ENCODE measurements around the gene CD101. TPM values are rescaled to one million over a fixed set of nuclear protein-coding genes. Genes with fewer than 3 reads are reported as not detected.

Gene CD101
- 0.22 TPM in 1 of 2 replicates, not detected in the other for total RNA-seq (2012; rRNA removed)

GRCh38 chr1:117001254-117001927 lies at the start of gene CD101:
Gene CD101 (plus strand): TSS chr1:117001760. CDS start chr1:117001818, 58 bp downstream.
- Histone ChIP-seq H3K27me3 (ENCODE audit: control insufficient read depth, insufficient read depth, low read length) (no peaks in the 10 kb centered on the region), H3K4me3 (ENCODE audit: low read length) (no peak within 1 kb of the TSS), H3K9me3 (replicated peaks; ENCODE audit: low read length) (no peaks in the 10 kb centered on the region), H3K4me2 (ENCODE audit: low read length) (no peak within 1 kb of the TSS), H3K4me1 (ENCODE audit: control insufficient read depth, insufficient read depth, low read length) (peaks cover 15% of the 10 kb centered on the region), H3K36me3 (ENCODE audit: insufficient read depth, low read length) (no peaks in the 10 kb centered on the region), H3K9ac (ENCODE audit: low read depth, low read length) (no peak within 1 kb of the TSS)

- no peak overlapping the region for H3K9ac ChIP-seq (ENCODE audit: low read depth, low read length)
- H3K4me2 ChIP-seq (ENCODE audit: low read length): no peak overlapping the region
- H3K36me3 ChIP-seq (ENCODE audit: insufficient read depth, low read length): no peaks in the 10 kb centered on the region
- H3K4me3 ChIP-seq (ENCODE audit: low read length): no peak overlapping the region
- H3K9me3 ChIP-seq (replicated peaks; ENCODE audit: low read length): no peaks in the 10 kb centered on the region
- peaks cover 19% of the 10 kb centered on the region for H3K4me1 ChIP-seq (ENCODE audit: control insufficient read depth, insufficient read depth, low read length)
- H3K27me3 ChIP-seq (ENCODE audit: control insufficient read depth, insufficient read depth, low read length): no peaks in the 10 kb centered on the region
Measured at GRCh38 chr1:116952738-116953275, 48.8 kb upstream of the CD101 start.

GRCh38 chr1:116954440-116954839 lies 47.1 kb upstream of the CD101 start:
- no peak overlapping the region for H3K4me2 ChIP-seq (ENCODE audit: low read length)
- peaks cover 19% of the 10 kb centered on the region for H3K4me1 ChIP-seq (ENCODE audit: control insufficient read depth, insufficient read depth, low read length)
- H3K9me3 ChIP-seq (replicated peaks; ENCODE audit: low read length): no peaks in the 10 kb centered on the region

GRCh38 chr1:116956378-116956777 lies 45.2 kb upstream of the CD101 start:
- H3K9ac ChIP-seq (ENCODE audit: low read depth, low read length): no peak overlapping the region
- peaks cover 6% of the 10 kb centered on the region for H3K4me1 ChIP-seq (ENCODE audit: control insufficient read depth, insufficient read depth, low read length)
- no peak overlapping the region for H3K4me3 ChIP-seq (ENCODE audit: low read length)
- no peak overlapping the region for H3K4me2 ChIP-seq (ENCODE audit: low read length)
- no peaks in the 10 kb centered on the region for H3K36me3 ChIP-seq (ENCODE audit: insufficient read depth, low read length)
- no peaks in the 10 kb centered on the region for H3K27me3 ChIP-seq (ENCODE audit: control insufficient read depth, insufficient read depth, low read length)
- no peaks in the 10 kb centered on the region for H3K9me3 ChIP-seq (replicated peaks; ENCODE audit: low read length)

More at GRCh38 chr1:116954440-116954839, 47.1 kb upstream of the CD101 start:
- no peaks in the 10 kb centered on the region for H3K27me3 ChIP-seq (ENCODE audit: control insufficient read depth, insufficient read depth, low read length)
- no peaks in the 10 kb centered on the region for H3K36me3 ChIP-seq (ENCODE audit: insufficient read depth, low read length)
- H3K4me3 ChIP-seq (ENCODE audit: low read length): no peak overlapping the region
- H3K9ac ChIP-seq (ENCODE audit: low read depth, low read length): no peak overlapping the region

GRCh38 chr1:116957646-116958045 lies 43.9 kb upstream of the CD101 start:
- Histone ChIP-seq H3K4me2 (ENCODE audit: low read length) (no peak overlapping the region), H3K9me3 (replicated peaks; ENCODE audit: low read length) (no peaks in the 10 kb centered on the region), H3K27me3 (ENCODE audit: control insufficient read depth, insufficient read depth, low read length) (no peaks in the 10 kb centered on the region), H3K9ac (ENCODE audit: low read depth, low read length) (no peak overlapping the region), H3K4me3 (ENCODE audit: low read length) (no peak overlapping the region), H3K36me3 (ENCODE audit: insufficient read depth, low read length) (no peaks in the 10 kb centered on the region), H3K4me1 (ENCODE audit: control insufficient read depth, insufficient read depth, low read length) (no peaks in the 10 kb centered on the region)

GRCh38 chr1:116958110-116958509 lies 43.5 kb upstream of the CD101 start:
- Histone ChIP-seq H3K4me2 (ENCODE audit: low read length) (no peak overlapping the region), H3K9me3 (replicated peaks; ENCODE audit: low read length) (no peaks in the 10 kb centered on the region), H3K36me3 (ENCODE audit: insufficient read depth, low read length) (no peaks in the 10 kb centered on the region), H3K4me3 (ENCODE audit: low read length) (no peak overlapping the region), H3K9ac (ENCODE audit: low read depth, low read length) (no peak overlapping the region), H3K27me3 (ENCODE audit: control insufficient read depth, insufficient read depth, low read length) (no peaks in the 10 kb centered on the region), H3K4me1 (ENCODE audit: control insufficient read depth, insufficient read depth, low read length) (no peaks in the 10 kb centered on the region)

- Histone ChIP-seq H3K4me2 (ENCODE audit: low read length) (no peak overlapping the region), H3K9ac (ENCODE audit: low read depth, low read length) (no peak overlapping the region), H3K27me3 (ENCODE audit: control insufficient read depth, insufficient read depth, low read length) (no peaks in the 10 kb centered on the region), H3K9me3 (replicated peaks; ENCODE audit: low read length) (no peaks in the 10 kb centered on the region), H3K4me1 (ENCODE audit: control insufficient read depth, insufficient read depth, low read length) (no peaks in the 10 kb centered on the region), H3K4me3 (ENCODE audit: low read length) (no peak overlapping the region), H3K36me3 (ENCODE audit: insufficient read depth, low read length) (no peaks in the 10 kb centered on the region)
Measured at GRCh38 chr1:116958977-116959376, 42.6 kb upstream of the CD101 start.

- Histone ChIP-seq H3K36me3 (ENCODE audit: insufficient read depth, low read length) (no peaks in the 10 kb centered on the region), H3K4me1 (ENCODE audit: control insufficient read depth, insufficient read depth, low read length) (peaks cover 5% of the 10 kb centered on the region), H3K4me2 (ENCODE audit: low read length) (no peak overlapping the region), H3K9ac (ENCODE audit: low read depth, low read length) (no peak overlapping the region), H3K27me3 (ENCODE audit: control insufficient read depth, insufficient read depth, low read length) (no peaks in the 10 kb centered on the region), H3K9me3 (replicated peaks; ENCODE audit: low read length) (no peaks in the 10 kb centered on the region), H3K4me3 (ENCODE audit: low read length) (no peak overlapping the region)
Measured at GRCh38 chr1:116961606-116962005, 40.0 kb upstream of the CD101 start.

GRCh38 chr1:116962987-116963639 lies 38.4 kb upstream of the CD101 start:
- no peak overlapping the region for H3K4me3 ChIP-seq (ENCODE audit: low read length)
- H3K4me2 ChIP-seq (ENCODE audit: low read length): no peak overlapping the region
- no peaks in the 10 kb centered on the region for H3K9me3 ChIP-seq (replicated peaks; ENCODE audit: low read length)
- H3K36me3 ChIP-seq (ENCODE audit: insufficient read depth, low read length): no peaks in the 10 kb centered on the region
- H3K4me1 ChIP-seq (ENCODE audit: control insufficient read depth, insufficient read depth, low read length): peaks cover 10% of the 10 kb centered on the region
- no peak overlapping the region for H3K9ac ChIP-seq (ENCODE audit: low read depth, low read length)
- H3K27me3 ChIP-seq (ENCODE audit: control insufficient read depth, insufficient read depth, low read length): no peaks in the 10 kb centered on the region

- H3K4me1 ChIP-seq (ENCODE audit: control insufficient read depth, insufficient read depth, low read length): peaks cover 10% of the 10 kb centered on the region
- H3K36me3 ChIP-seq (ENCODE audit: insufficient read depth, low read length): no peaks in the 10 kb centered on the region
- H3K9me3 ChIP-seq (replicated peaks; ENCODE audit: low read length): no peaks in the 10 kb centered on the region
- H3K27me3 ChIP-seq (ENCODE audit: control insufficient read depth, insufficient read depth, low read length): no peaks in the 10 kb centered on the region
- no peak overlapping the region for H3K9ac ChIP-seq (ENCODE audit: low read depth, low read length)
- peak overlapping the region; percentile 60 for H3K4me2 ChIP-seq (ENCODE audit: low read length)
- no peak overlapping the region for H3K4me3 ChIP-seq (ENCODE audit: low read length)
Measured at GRCh38 chr1:116966791-116967190, 34.8 kb upstream of the CD101 start.

- H3K9ac ChIP-seq (ENCODE audit: low read depth, low read length): no peak overlapping the region
Measured at GRCh38 chr1:116968724-116969123, 32.8 kb upstream of the CD101 start.

More at GRCh38 chr1:116968724-116969123, 32.8 kb upstream of the CD101 start:
- Histone ChIP-seq H3K9me3 (replicated peaks; ENCODE audit: low read length) (no peaks in the 10 kb centered on the region), H3K4me2 (ENCODE audit: low read length) (no peak overlapping the region), H3K27me3 (ENCODE audit: control insufficient read depth, insufficient read depth, low read length) (no peaks in the 10 kb centered on the region), H3K4me1 (ENCODE audit: control insufficient read depth, insufficient read depth, low read length) (peaks cover 24% of the 10 kb centered on the region), H3K36me3 (ENCODE audit: insufficient read depth, low read length) (no peaks in the 10 kb centered on the region), H3K4me3 (ENCODE audit: low read length) (no peak overlapping the region)
